Activated CD8-positive, alpha-beta memory T cell treated with anti-CD3 and anti-CD28 coated beads, Interleukin-2, amount 10 ng/mL, durations not matched to agents 7 days and 5 days (primary cell): ENCODE data around the gene A1BG. TPM values are rescaled to one million over a fixed set of nuclear protein-coding genes. Genes with fewer than 3 reads are reported as not detected.
"Not testable (repeated sequence)": the region's sequence is repeated elsewhere in the genome, so short reads cannot be mapped to it uniquely, and the experiment has no call there.

Source experiments
- ATAC-seq: fragments of 150-1000 bp; cut with Tn5 transposase; one replicate; pipeline ENCODE4 v1.10.0; 2021; ENCODE audit warnings: moderate library complexity
- CTCF ChIA-PET: fragments of 350-600 bp; sonication (Branson Sonifier 250); formaldehyde crosslinking; loops from one replicate; lab custom pipeline; 2021; ENCODE audit warnings: antibody characterized with exemption; lab: Charles Lee
- DNase-seq: peaks from one replicate; pipeline ENCODE4 v3.0.0-alpha.2; 2020
- H3K27ac Mint-ChIP-seq: one replicate; pipeline ENCODE4 v1.8.0; 2021; ENCODE audit warnings: mild to moderate bottlenecking, mixed read lengths
- H3K27me3 Mint-ChIP-seq: one replicate; pipeline ENCODE4 v1.8.0; 2021; ENCODE audit warnings: mixed read lengths
- H3K36me3 Mint-ChIP-seq: one replicate; pipeline ENCODE4 v1.8.0; 2021; ENCODE audit warnings: mild to moderate bottlenecking, mixed read lengths
- H3K4me1 Mint-ChIP-seq: one replicate; pipeline ENCODE4 v1.8.0; 2021; ENCODE audit warnings: mixed read lengths
- H3K4me3 Mint-ChIP-seq: one replicate; pipeline ENCODE4 v1.8.0; 2021; ENCODE audit warnings: mild to moderate bottlenecking, moderate library complexity, mixed read lengths
- H3K9me3 Mint-ChIP-seq: one replicate; pipeline ENCODE4 v1.8.0; 2022; ENCODE audit warnings: low read depth, mixed read lengths
- total RNA-seq, 2 experiments: library from RNA; stranded (reverse); gene quantifications; one replicate each; pipeline ENCODE4 v1.2.3, GENCODE V29; 2021

The A1BG gene
- total RNA-seq, 2 experiments from 2014 or later: 12.2 to 12.8 TPM

DNA sequence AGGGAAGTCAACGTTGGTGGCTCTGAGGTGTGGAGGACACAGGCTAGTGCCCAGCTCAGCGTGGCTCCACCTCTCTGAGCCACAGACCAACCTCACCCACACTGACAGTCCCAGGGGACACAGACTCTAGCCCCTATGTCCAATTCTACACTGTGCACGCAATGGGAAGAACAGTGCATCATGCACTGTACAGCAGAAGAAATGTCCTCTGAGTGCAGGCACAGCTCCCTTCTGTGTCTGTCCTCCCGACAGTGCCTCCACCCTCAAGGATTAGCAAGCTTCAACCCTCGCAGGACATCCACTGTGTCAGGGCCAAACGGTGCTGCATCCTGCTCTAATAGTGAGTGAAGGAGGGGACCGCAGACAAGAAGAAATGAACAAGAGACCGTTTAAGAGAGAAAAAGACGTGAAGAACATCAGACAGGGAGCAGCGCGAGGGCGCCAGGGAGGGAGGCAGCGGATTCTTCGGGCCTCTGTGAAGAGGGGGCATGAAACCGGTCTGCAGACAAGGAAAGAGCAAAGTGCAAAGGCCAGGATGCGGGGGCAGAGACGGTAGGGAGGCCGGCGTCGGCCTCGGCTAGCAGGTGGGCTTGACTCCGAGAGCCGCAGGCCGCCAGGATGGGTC, 26.9 kb upstream of the A1BG start:
- CTCF ChIA-PET: interaction anchor here (0.9 to 1.0 kb wide), 2 partner anchors 17 to 140 kb away, joined by 3 to 6 read pairs; partner anchors contain the start of genes ZBTB45 and ZNF497
- Mint-ChIP-seq H3K27ac (peak overlapping the region; percentile 93), H3K36me3 (no peaks in the 10 kb centered on the region), H3K4me1 (peaks cover 26% of the 10 kb centered on the region), H3K4me3 (peak overlapping the region; percentile 93), H3K27me3 (no peaks in the 10 kb centered on the region), H3K9me3 (no peaks in the 10 kb centered on the region)
- DNase-seq: no peak
- peak; percentile 0 for ATAC-seq

DNA sequence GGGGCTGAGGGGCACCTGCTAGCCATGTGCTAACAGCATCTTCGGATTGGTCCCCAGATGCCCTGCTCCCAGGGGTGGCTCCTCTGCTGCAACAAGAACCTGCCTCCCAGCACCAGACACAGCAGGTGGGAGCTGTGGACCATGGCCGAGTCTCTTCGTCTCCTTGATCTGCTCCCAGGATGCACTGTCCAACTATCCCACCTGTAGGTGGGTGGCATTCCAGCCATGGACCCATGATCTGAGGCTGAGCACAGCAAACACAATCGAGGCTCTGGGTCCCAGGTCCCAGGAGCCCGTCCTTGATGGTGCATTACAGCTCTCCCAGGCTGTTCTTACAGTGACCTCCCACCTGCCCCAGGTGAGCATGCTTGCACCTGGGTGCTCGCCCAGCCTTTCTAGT, 26.0 kb upstream of the A1BG start:
- Mint-ChIP-seq H3K27ac (peak overlapping the region; percentile 93), H3K9me3 (no peaks in the 10 kb centered on the region), H3K4me3 (peak overlapping the region; percentile 93), H3K36me3 (no peaks in the 10 kb centered on the region), H3K4me1 (peaks cover 24% of the 10 kb centered on the region), H3K27me3 (no peaks in the 10 kb centered on the region)
- CTCF ChIA-PET: interaction anchor here (0.9 to 1.0 kb wide), 2 partner anchors 16 to 141 kb away, joined by 3 to 6 read pairs; partner anchors contain the start of genes ZBTB45 and ZNF497
- no peak for ATAC-seq
- DNase-seq: no peak

DNA sequence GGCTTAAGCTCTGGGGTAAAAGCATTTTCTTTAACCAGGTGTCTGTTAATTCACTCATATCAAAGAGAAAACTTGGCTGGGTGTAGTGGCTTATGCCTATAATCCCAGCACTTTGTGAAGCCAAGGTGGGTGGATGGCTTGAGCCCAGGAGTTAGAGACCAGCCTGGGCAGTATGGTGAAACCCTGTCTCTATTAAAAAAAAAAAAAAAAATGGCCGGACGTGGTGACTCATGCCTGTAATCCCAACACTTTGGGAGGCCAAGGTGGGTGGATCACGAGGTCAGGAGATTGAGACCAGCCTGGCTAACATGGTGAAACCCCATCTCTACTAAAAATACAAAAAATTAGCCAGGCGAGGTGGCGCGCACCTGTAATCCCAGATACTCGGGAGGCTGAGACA, 23.4 kb upstream of the A1BG start:
- DNase-seq, H3K9me3 Mint-ChIP-seq, H3K27me3 Mint-ChIP-seq, H3K36me3 Mint-ChIP-seq, ATAC-seq, H3K27ac Mint-ChIP-seq, H3K4me3 Mint-ChIP-seq: not testable (repeated sequence)
- CTCF ChIA-PET: interaction anchor here (1.7 kb wide), 1 partner anchor 14 kb away, joined by 7 read pairs; the partner anchor contains the start of gene ZNF497
- H3K4me1 Mint-ChIP-seq: peaks cover 20% of the 10 kb centered on the region

DNA sequence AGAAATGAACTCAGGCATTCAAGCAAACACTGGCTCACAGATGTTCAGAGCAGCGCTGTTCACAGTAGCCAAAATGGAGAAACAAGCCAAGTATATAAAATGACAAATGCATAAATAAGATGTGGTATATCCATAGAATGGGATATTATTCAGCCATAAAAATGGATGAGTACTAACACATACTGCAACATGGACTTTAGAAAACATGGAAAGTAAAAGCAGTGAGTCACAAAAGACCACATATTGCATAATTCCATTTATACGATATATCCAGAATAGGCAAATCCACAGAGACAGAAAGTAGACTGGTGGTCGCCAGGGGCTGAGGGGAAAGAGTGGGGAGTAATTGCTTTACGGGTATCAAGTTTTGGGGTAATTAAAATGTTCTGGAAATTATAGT, 20.9 kb upstream of the A1BG start:
- no peak for ATAC-seq
- no peaks in the 10 kb centered on the region for H3K27me3 Mint-ChIP-seq

DNA sequence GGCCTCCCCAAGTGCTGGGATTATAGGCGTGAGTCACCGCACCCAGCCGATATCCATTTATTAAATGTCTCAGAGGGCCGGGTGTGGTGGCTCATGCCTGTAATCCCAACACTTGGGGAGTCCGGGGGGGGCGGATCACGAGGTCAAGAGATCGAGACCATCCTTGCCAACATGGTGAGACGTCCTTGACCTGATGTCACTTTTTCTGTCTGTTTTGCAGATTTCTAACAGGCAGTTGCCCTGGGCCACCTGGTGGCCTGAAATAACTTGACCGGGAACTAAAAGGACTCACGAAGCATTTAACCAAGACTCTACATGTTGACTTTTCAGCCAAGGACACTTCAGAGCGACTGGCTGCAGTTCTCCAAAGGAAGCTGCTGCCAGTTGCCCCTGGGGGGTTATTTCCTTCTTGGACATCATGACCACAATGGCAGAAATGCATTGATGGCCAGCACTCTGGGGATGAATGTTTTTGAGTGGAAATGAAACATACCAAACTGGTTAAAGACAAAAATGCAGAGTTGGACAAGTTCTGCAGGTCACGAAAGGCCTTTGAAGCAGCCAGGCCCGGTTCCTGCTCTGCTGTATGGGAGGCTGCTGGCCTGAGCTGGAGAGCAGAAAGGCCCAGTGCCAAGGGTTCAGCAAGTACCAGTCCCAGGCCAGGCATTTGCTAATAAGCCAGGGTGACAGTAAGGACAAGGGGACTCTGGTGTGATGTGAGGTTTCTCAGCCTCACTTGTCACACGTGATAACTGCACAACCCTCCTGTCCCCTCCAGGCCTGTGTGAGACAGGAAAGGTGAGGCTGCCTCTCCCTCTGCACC, 19.2 kb upstream of the A1BG start:
- no peak for DNase-seq
- Mint-ChIP-seq H3K27me3 (no peaks in the 10 kb centered on the region), H3K36me3 (no peaks in the 10 kb centered on the region), H3K27ac (no peak overlapping the region), H3K9me3 (no peaks in the 10 kb centered on the region), H3K4me1 (no peaks in the 10 kb centered on the region), H3K4me3 (no peak overlapping the region)
- no peak for ATAC-seq
- CTCF ChIA-PET: interaction anchor here (1.2 kb wide), 1 partner anchor 24 kb away, joined by 3 read pairs; no protein-coding TSS in a partner anchor

More for the DNA sequence above, 20.9 kb upstream of the A1BG start:
- H3K9me3 Mint-ChIP-seq: no peaks in the 10 kb centered on the region
- H3K27ac Mint-ChIP-seq: no peak overlapping the region
- H3K4me1 Mint-ChIP-seq: peaks cover 5% of the 10 kb centered on the region
- CTCF ChIA-PET: interaction anchor here (1.2 kb wide), 1 partner anchor 26 kb away, joined by 3 read pairs; no protein-coding TSS in a partner anchor
- H3K4me3 Mint-ChIP-seq: no peak overlapping the region
- no peaks in the 10 kb centered on the region for H3K36me3 Mint-ChIP-seq
- DNase-seq: no peak

DNA sequence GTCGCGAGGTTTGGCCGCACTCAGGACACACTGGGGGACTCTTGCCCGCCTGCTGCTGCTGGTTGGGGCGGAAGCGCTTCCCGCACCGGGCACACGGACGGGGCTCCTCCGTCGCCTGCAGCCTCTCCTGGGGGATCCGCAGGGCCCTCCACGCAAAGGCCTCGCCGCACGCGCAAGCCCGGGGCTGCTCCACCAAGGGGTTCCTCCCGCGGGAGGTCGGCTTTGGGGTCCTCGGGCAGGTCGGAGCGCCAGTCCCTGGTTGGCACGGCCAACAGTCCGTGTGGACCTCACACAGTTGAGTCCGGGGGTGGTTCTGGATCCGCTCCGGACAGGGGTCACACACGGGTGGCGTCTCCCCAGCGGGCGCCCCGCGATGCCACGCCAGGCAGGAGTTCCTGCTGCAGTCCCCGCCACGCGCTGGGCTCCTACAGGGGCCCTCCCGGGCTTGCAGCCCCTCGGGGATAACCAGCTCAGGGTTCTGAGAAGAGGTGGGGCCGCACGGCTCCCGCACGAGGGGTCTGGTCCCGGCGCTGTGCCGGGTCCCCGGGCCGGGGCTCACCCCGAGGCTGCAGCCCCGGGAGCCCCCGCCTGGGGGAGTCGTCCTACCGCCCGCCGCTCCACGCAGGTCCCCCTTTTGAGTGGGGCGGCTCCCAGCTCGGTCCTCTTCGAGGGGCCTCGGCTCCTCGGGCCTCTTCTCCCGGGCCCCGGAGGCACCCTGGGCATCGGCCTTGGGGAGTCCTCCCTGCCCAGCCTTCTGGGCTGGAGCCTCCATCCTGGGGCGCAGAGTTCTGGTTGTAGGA, 15.5 kb upstream of the A1BG start:
- no peak for ATAC-seq
- Mint-ChIP-seq H3K36me3 (no peaks in the 10 kb centered on the region), H3K9me3 (no peaks in the 10 kb centered on the region), H3K4me3 (no peak overlapping the region), H3K4me1 (peaks cover 4% of the 10 kb centered on the region), H3K27me3 (no peaks in the 10 kb centered on the region), H3K27ac (no peak overlapping the region)
- CTCF ChIA-PET: no interaction called here
- no peak for DNase-seq

DNA sequence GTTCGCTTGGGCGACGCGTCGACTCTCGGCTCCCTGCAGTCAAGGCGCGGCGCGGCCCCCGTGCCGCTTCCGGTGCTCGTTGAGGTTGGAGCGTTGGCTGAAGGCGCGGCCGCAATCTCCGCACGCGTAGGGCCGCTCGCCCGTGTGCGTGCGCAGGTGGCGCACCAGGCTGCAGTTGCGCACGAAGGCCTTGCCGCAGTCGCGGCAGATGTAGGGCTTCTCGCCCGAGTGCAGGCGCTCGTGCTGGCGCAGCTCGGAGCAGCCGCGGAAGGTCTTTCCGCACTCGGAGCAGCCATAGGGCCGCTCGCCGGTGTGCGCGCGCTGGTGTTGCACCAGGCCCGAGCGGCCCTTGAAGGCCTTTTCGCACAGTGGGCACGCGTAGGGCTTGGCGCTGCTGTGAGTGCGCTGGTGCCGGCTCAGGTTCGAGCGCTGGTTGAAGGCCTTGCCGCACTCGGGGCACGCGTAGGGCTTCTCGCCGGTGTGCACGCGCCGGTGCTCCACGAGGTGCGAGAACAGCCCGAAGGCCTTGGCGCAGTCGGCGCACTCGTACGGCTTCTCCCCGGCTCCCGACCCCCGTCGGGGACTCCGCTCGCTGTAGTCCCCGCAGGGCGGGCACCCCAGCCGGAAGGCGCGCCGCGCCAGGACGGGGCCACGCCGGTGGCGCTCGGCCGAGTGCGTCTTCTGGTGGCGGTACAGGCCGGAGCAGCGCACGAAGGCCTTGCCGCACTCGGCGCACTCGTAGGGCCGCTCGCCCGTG, 14.6 kb upstream of the A1BG start:
- H3K4me1 Mint-ChIP-seq: peaks cover 5% of the 10 kb centered on the region
- DNase-seq (no peak), ATAC-seq (no peak)
- H3K36me3 Mint-ChIP-seq: no peaks in the 10 kb centered on the region
- H3K4me3 Mint-ChIP-seq: no peak overlapping the region
- no peaks in the 10 kb centered on the region for H3K27me3 Mint-ChIP-seq
- H3K9me3 Mint-ChIP-seq: no peaks in the 10 kb centered on the region
- no peak overlapping the region for H3K27ac Mint-ChIP-seq
- CTCF ChIA-PET: no interaction called here

DNA sequence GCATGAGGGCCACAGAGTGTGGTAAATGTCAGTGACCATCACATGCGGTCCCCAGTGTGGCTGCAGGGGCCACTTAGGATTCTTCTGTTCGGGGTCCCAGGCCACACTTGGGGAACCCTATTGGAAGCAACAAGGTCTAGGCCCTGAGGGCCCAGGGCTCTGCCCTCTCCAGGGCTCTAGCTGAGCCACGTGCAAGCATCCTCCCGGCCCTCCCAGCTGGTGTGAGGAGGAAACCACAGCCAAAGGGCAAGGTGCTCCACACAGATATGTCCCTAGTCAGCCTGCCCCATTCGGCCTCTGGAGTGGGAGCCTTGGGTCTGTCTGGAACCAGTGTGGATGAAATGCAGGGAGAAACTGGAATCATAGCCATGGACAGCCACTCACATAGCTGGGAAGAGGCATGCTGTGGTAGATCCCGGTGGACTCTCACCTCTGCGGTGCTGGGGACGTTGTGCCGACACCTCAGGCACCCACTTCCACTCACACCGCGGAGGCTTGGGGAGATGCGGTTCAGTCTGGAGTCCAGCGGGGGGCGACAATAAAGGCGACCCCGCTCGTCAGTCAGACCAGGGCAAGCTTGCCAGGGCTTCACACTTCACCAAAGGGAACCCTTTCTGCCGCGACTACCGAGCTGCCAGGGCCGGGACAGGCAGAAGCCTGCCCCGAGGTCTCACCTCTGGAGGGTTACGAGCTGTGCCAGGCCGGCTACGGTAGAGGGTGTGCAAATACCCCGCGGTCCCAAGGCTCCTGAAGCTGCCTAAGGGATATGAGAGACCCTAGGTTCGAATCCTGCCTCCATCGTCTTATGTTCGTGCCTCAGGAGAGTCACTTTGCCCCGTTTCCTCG, 13.5 kb upstream of the A1BG start:
- H3K27ac Mint-ChIP-seq: no peak overlapping the region
- peaks cover 11% of the 10 kb centered on the region for H3K4me1 Mint-ChIP-seq
- H3K36me3 Mint-ChIP-seq: no peaks in the 10 kb centered on the region
- CTCF ChIA-PET: no interaction called here
- H3K27me3 Mint-ChIP-seq: no peaks in the 10 kb centered on the region
- H3K9me3 Mint-ChIP-seq: no peaks in the 10 kb centered on the region
- no peak overlapping the region for H3K4me3 Mint-ChIP-seq
- ATAC-seq: no peak
- DNase-seq: no peak

DNA sequence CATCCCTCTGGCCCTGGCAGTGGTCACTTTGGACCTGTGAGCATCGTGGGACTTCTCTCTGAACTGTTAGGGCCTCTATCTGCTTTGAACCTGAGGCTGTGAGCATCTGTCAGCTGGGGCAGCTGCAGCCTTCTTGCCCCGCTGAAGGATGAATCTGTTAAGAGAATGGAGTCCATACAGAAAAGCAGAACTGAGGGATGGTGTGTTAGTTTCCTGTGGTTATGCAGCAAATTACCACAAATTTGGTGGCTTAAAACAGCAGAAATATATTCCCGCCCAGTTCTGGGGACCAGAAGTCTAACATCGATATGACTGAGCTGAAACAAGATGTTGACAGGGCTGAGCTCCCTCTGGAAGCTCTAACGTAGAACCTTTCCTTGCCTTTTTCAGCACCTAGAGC, 10.9 kb upstream of the A1BG start:
- CTCF ChIA-PET: interaction anchor here (1.2 to 2.0 kb wide), 2 partner anchors 150 to 156 kb away, joined by 4 to 5 read pairs; partner anchors contain the start of gene ZBTB45
- Mint-ChIP-seq H3K9me3 (no peaks in the 10 kb centered on the region), H3K27ac (no peak overlapping the region), H3K27me3 (no peaks in the 10 kb centered on the region), H3K4me3 (no peak overlapping the region), H3K4me1 (peaks cover 18% of the 10 kb centered on the region), H3K36me3 (no peaks in the 10 kb centered on the region)
- DNase-seq (no peak), ATAC-seq (no peak)

DNA sequence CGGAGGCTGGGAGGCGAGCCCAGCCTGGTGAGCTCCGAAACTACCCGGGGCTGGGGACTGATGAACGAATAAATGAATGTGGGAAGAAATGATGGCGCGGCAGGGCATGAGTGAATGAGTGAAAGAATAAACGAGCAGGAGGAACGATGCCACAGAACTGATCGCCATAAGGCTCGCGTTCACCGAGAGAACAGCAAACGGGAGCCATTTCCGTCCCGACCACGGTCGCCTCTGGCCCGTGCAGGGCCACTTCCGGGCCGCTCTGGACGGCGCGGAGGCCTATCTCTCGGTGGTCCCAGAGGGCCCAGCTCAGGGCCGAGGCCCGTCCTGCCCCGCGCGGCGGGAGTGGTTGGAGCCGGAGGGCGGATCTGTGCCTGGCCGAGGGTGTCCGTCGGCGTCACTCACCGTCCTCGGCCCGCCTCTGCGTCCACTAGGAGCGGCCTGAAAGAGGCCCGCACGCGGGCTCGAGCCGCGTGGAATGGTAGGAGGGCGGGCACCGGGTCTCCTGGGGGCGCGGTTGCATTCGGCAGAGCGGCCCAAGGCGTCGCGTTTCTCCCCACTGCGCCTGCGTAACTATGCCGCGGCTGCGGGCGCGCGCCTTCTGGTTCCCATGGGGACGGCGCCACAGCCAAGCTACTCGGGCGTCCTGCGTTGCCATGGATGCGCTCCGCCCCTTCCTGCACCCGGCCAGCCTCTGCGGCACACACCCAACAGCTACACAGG, 9.1 kb upstream of the A1BG start, which contains the start of gene ZNF497:
TSS of gene ZNF497 (minus strand) at position 480 of the 723 bp plus-strand sequence. CDS start 5,116 bp downstream, outside the sequence.
- Mint-ChIP-seq H3K27ac (peak within 1 kb of the TSS; percentile 90), H3K36me3 (no peaks in the 10 kb centered on the region), H3K27me3 (no peaks in the 10 kb centered on the region), H3K9me3 (no peaks in the 10 kb centered on the region), H3K4me3 (peak within 1 kb of the TSS; percentile 95), H3K4me1 (peaks cover 18% of the 10 kb centered on the region)
- CTCF ChIA-PET: interaction anchor here (0.8 to 2.4 kb wide), 10 partner anchors 13 to 179 kb away, joined by 3 to 16 read pairs (median 6); partner anchors contain the start of genes ZBTB45, ZNF274, ZNF544 and ZNF584
- peak; percentile 91 for ATAC-seq
- DNase-seq: peak; percentile 98

DNA sequence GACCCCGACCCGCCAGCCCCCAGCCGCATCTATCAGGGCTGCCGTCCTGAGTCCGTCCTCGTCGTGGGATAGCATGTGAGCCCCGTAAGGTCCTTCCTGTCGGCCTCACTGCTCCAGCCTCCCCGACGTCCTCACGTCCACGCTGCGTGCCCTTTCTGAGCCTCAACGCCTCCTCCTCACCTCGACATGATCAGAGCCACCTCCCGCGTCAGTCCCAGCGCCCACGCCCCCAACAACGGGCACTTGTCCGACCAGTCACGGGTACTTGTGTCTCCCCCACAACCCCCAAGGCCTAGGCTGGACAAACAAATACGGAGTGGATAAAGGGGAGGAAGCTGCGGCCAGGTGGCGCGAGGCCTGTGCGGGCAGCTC, 8.6 kb upstream of the A1BG start:
- Mint-ChIP-seq H3K27me3 (no peaks in the 10 kb centered on the region), H3K27ac (peak overlapping the region; percentile 90), H3K4me3 (peak overlapping the region; percentile 95), H3K9me3 (no peaks in the 10 kb centered on the region), H3K4me1 (peaks cover 20% of the 10 kb centered on the region), H3K36me3 (no peaks in the 10 kb centered on the region)
- ATAC-seq (peak; percentile 16), DNase-seq (peak; percentile 70)
- CTCF ChIA-PET: interaction anchor here (1.3 to 2.4 kb wide), 7 partner anchors 14 to 178 kb away, joined by 4 to 16 read pairs (median 7); partner anchors contain the start of genes ZBTB45, ZNF274, ZNF584 and ZSCAN22
